K562 (cell line): ENCODE measurements around the gene CAMK2B. TPM values are rescaled to one million over a fixed set of nuclear protein-coding genes. Genes with fewer than 3 reads are reported as not detected.

Source experiments
- ATAC-seq: fragments of 200-7000 bp; cut with Tn5 transposase; 3 replicates; pipeline ENCODE4 v1.9.1; 2020; ENCODE audit warnings: moderate library complexity
- BruUV-seq: library from RNA; stranded (reverse); fragments of 400-500 nt; replicated peaks from 2 replicates; lab custom pipeline; 2021; lab: Mats Ljungman, UMichigan
- CTCF ChIA-PET: fragments of 300-600 bp; formaldehyde crosslinking; extraction: SDS; loops from one replicate; lab custom pipeline; 2021; ENCODE audit warnings: low intra/inter-chr PET ratio; lab: Yijun Ruan, JAX
- POLR2A ChIA-PET: fragments of 300-600, 350-650 bp; sonication (Branson Sonifier 250); formaldehyde crosslinking; extraction: SDS; loops from one replicate; lab custom pipeline; 2021; ENCODE audit warnings: antibody characterized with exemption, inconsistent platforms; lab: Yijun Ruan, JAX
- DNase-seq, 4 experiments: peaks; one replicate each; pipeline versions ENCODE4 v3.0.0 to v3.0.0-alpha.2; 2011 to 2018; ENCODE audit warnings: low spot score in 3 of 4, mixed read lengths in 3 of 4; ENCODE audit errors: extremely low read depth in 1 of 4
- FAIRE-seq: peaks from 2 replicates; lab custom pipeline; 2011; peaks lifted over from hg19 to GRCh38; lab: Jason Lieb, UNC
- H2AFZ ChIP-seq: 2 replicates; pipeline ENCODE4 v1.6.0; 2011; ENCODE audit warnings: low read depth, low read length, control low read depth, inconsistent platforms
- H3K27ac ChIP-seq: fragments of 200-600 bp; 3 replicates; pipeline ENCODE4 v1.8.0; 2011; ENCODE audit warnings: low read depth, mild to moderate bottlenecking, control low read depth, inconsistent platforms, low read length, moderate library complexity, mixed read lengths; ENCODE audit errors: extremely low read depth
- H3K27me3 ChIP-seq, 2 experiments: fragments of 300-600 bp in 1 of 2; 2 replicates in 1 of 2; 3 replicates in 1 of 2; pipeline versions ENCODE4 v1.6.0 to v1.8.0; 2011; ENCODE audit warnings: inconsistent platforms in 2 of 2, low read length in 2 of 2, mild to moderate bottlenecking in 1 of 2, mixed read lengths in 1 of 2, moderate library complexity in 1 of 2; ENCODE audit not compliant: control insufficient read depth in 2 of 2, insufficient read depth in 2 of 2
- H3K36me3 ChIP-seq: fragments of 300-600 bp; 3 replicates; pipeline ENCODE4 v1.8.0; 2011; ENCODE audit warnings: mild to moderate bottlenecking, low read length, inconsistent platforms; ENCODE audit not compliant: control insufficient read depth, insufficient read depth
- H3K4me1 ChIP-seq, 2 experiments: fragments of 200-600 bp in 1 of 2; replicated peaks in 1 of 2; 2 replicates in 1 of 2; 3 replicates in 1 of 2; pipeline versions ENCODE4 v1.5.1 to v1.8.0; 2011; ENCODE audit warnings: inconsistent platforms in 2 of 2, low read length in 2 of 2, mild to moderate bottlenecking in 1 of 2, mixed read lengths in 1 of 2, moderate library complexity in 1 of 2; ENCODE audit not compliant: control insufficient read depth in 2 of 2, insufficient read depth in 2 of 2
- H3K4me2 ChIP-seq: 2 replicates; pipeline ENCODE4 v1.6.1; 2011; ENCODE audit warnings: low read length, control low read depth, inconsistent platforms, mixed read lengths; ENCODE audit not compliant: insufficient read depth
- H3K4me3 ChIP-seq: fragments of 200-600 bp; sonication (generic), shearing (Covaris generic); 2 replicates; pipeline ENCODE4 v1.5.1; 2016; ENCODE audit warnings: control low read depth, inconsistent platforms
- H3K79me2 ChIP-seq: fragments of 200-600 bp; 3 replicates; pipeline ENCODE4 v1.8.0; 2011; ENCODE audit warnings: low read length, inconsistent platforms; ENCODE audit not compliant: control insufficient read depth, insufficient read depth
- H3K9ac ChIP-seq, 2 experiments: 2 replicates each; pipeline versions ENCODE4 v1.6.0 to v1.6.1; 2011; ENCODE audit warnings: low read depth in 2 of 2, low read length in 2 of 2, control low read depth in 1 of 2, inconsistent platforms in 1 of 2, mild to moderate bottlenecking in 1 of 2, mixed read lengths in 1 of 2; ENCODE audit not compliant: insufficient read depth in 1 of 2
- H3K9me1 ChIP-seq: one replicate; pipeline ENCODE4 v1.6.0; 2011; ENCODE audit warnings: inconsistent platforms, mild to moderate bottlenecking, low read length, moderate library complexity; ENCODE audit not compliant: control insufficient read depth, insufficient read depth
- H3K9me3 ChIP-seq: replicated peaks from 2 replicates; pipeline ENCODE4 v1.5.1; 2011; ENCODE audit warnings: low read depth, low read length, inconsistent platforms; ENCODE audit not compliant: control insufficient read depth, insufficient read depth
- H4K20me1 ChIP-seq: replicated peaks from 2 replicates; pipeline ENCODE4 v1.6.1; 2011; ENCODE audit warnings: low read length, inconsistent platforms, mixed read lengths; ENCODE audit not compliant: control insufficient read depth, insufficient read depth
- CC2D1A ChIP-seq: fragments of 450-650 bp; IDR thresholded peaks from 2 replicates; pipeline ENCODE4 v1.6.1; 2017; ENCODE audit warnings: mild to moderate bottlenecking
- DEAF1 ChIP-seq: fragments of 450-650 bp; formaldehyde crosslinking; IDR thresholded peaks from 2 replicates; pipeline ENCODE4 v1.4.0; 2020; ENCODE audit warnings: mild to moderate bottlenecking, moderate library complexity
- ESRRA ChIP-seq: fragments of 450-650 bp; IDR thresholded peaks from 2 replicates; pipeline ENCODE4 v1.6.1; 2014; ENCODE audit warnings: low read depth, mild to moderate bottlenecking, moderate library complexity, borderline replicate concordance
- PHF8 ChIP-seq: fragments of 200-600 bp; sonication (generic); IDR thresholded peaks from 2 replicates; pipeline ENCODE4 v1.6.1; 2012; ENCODE audit warnings: mixed run types, mild to moderate bottlenecking, inconsistent platforms, low read length, moderate library complexity, borderline replicate concordance
- SETDB1 ChIP-seq: IDR thresholded peaks from one replicate; pipeline ENCODE4 v1.6.1; 2012; ENCODE audit warnings: low read length, control low read depth, inconsistent platforms
- TCF3 ChIP-seq: sonication (generic); formaldehyde crosslinking; IDR thresholded peaks from 2 replicates; pipeline ENCODE4 v1.4.0; 2020; ENCODE audit warnings: mild to moderate bottlenecking, missing genetic modification reagents
- ZBTB7A ChIP-seq: IDR thresholded peaks from 2 replicates; pipeline ENCODE4 v1.6.1; 2011; ENCODE audit warnings: low read depth, mild to moderate bottlenecking, low read length, moderate library complexity, borderline replicate concordance; ENCODE audit not compliant: control insufficient read depth
- ZKSCAN1 ChIP-seq: fragments of 150-350 bp; IDR thresholded peaks from 2 replicates; pipeline ENCODE4 v1.6.1; 2016; ENCODE audit warnings: low read depth, low read length
- ZNF146 ChIP-seq: IDR thresholded peaks from one replicate; pipeline ENCODE4 v1.6.1; 2018; ENCODE audit warnings: missing compliant biosample characterization; ENCODE audit not compliant: unreplicated experiment
- WGBS: fragments of 100-300 bp; shearing (Covaris generic); methylation state at CpG from one replicate; pipeline ENCODE4 v1.1.6; 2016; ENCODE audit warnings: low coverage, mixed read lengths; ENCODE audit not compliant: insufficient coverage; ENCODE audit errors: missing lambda C conversion rate; 5-methylcytosine and 5-hydroxymethylcytosine counted together
- in situ Hi-C: fragments of 300-500 bp; cut with MboI; formaldehyde crosslinking; loops from 4 replicates; pipeline ENCODE4 v1.15.0; 2018; ENCODE audit warnings: inconsistent platforms, mixed read lengths
- intact Hi-C: fragments of 100-400 bp; cut with micrococcal nuclease; formaldehyde crosslinking; loops from 2 replicates; pipeline ENCODE4 v1.14.2; 2022
- polyA plus RNA-seq, 8 experiments: library from polyadenylated mRNA; depleted of rRNA in 4 of 8; stranded (reverse) in 5 of 8; unstranded in 3 of 8; fragments of >200 nt; fragmentation: Nextera tagmentation in 2 of 8; fragmentation: Illumina TruSeq in 1 of 8; extraction: Ambion mirVana in 2 of 8; extraction: Trizol in 1 of 8; gene quantifications; 2 replicates each; pipeline versions ENCODE4 v1.2.1 to v1.2.3, GENCODE V29; 2011 to 2014; ENCODE audit warnings: inconsistent platforms in 1 of 8, missing spikeins in 1 of 8
- total RNA-seq, 7 experiments: library from RNA; depleted of rRNA in 6 of 7; stranded (reverse); fragments of >200 nt in 6 of 7; fragmentation: Illumina TruSeq in 2 of 7; extraction: Trizol in 2 of 7; gene quantifications; 2 replicates each; pipeline versions ENCODE4 v1.2.1 to v1.2.3, GENCODE V29; 2011 to 2021; ENCODE audit warnings: low replicate concordance in 1 of 7
- TF ChIP-seq, protein P1 (sequence below): sonication (generic); formaldehyde crosslinking; IDR thresholded peaks from 2 replicates; pipeline ENCODE4 v1.8.0; 2022; ENCODE audit warnings: mild to moderate bottlenecking, missing genetic modification reagents

The CAMK2B gene
- total and polyA plus RNA-seq, 9 of the 15 experiments (the other 6 are each of a cell fraction or from before 2014, with no cell fraction given), result 0.04 to 0.09 (median 0.05) TPM; not detected in 4

DNA sequence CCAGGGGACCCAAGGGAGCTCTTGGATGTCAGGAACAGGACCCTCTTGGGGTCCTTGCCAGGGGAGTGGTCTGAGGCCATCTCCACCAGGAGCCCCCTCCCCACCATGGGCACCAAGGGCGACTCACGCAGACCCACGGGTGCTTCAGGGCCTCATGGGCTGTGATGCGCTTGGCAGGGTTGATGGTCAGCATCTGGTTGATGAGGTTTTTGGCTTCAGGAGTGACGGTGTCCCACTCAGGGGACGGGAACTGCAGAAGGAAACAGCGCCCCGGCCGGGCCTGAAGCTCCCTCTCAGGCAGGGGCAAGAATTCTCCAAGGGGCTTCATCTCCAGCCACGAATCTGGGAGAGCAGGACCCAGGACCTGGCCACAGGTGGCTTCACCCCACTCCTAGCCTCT, 83.3 kb downstream of the CAMK2B start:
- in situ Hi-C loops (loop anchor here (10.0 kb wide), 1 partner anchor 233 kb away; no protein-coding TSS in a partner anchor), intact Hi-C loops (loop anchor here (5.0 kb wide), 2 partner anchors 130 to 325 kb away; no protein-coding TSS in a partner anchor)
- DNase-seq (no peak), FAIRE-seq (no peak), ATAC-seq (no peak)
- Histone ChIP-seq H3K36me3 (no peaks in the 10 kb centered on the region), H3K9me1 (no peaks in the 10 kb centered on the region), H3K9ac (no peak overlapping the region; a peak in 1 of 4 replicates), H3K4me2 (no peak overlapping the region), H3K79me2 (no peaks in the 10 kb centered on the region), H3K9me3 (no peaks in the 10 kb centered on the region), H4K20me1 (peaks cover 8% of the 10 kb centered on the region; the same call in 1 of the 2 replicates), H2AFZ (no peak overlapping the region), H3K4me1 (peaks cover 0 to 42% of the 10 kb centered on the region in 2 experiments; a peak in 3 of 5 replicates), H3K4me3 (no peak overlapping the region), H3K27me3 (peaks cover 24 to 60% of the 10 kb centered on the region in 2 experiments), H3K27ac (no peak overlapping the region)
- TF ChIP-seq ZBTB7A (0 out of 2 replicates have a peak, but pooled peaks have one; percentile 28), SETDB1 (no peak)
- CTCF ChIA-PET, result interaction anchor here (1.3 kb wide), 1 partner anchor 323 kb away, joined by 7 read pairs; no protein-coding TSS in a partner anchor
- POLR2A ChIA-PET, result interaction anchor here (0.6 kb wide), 3 partner anchors 9 to 213 kb away, joined by 3 to 4 read pairs (median 3); no protein-coding TSS in a partner anchor
- 5% methylated on average over 10 of the region's 10 CpGs for WGBS
- BruUV-seq, result no TSS peak

DNA sequence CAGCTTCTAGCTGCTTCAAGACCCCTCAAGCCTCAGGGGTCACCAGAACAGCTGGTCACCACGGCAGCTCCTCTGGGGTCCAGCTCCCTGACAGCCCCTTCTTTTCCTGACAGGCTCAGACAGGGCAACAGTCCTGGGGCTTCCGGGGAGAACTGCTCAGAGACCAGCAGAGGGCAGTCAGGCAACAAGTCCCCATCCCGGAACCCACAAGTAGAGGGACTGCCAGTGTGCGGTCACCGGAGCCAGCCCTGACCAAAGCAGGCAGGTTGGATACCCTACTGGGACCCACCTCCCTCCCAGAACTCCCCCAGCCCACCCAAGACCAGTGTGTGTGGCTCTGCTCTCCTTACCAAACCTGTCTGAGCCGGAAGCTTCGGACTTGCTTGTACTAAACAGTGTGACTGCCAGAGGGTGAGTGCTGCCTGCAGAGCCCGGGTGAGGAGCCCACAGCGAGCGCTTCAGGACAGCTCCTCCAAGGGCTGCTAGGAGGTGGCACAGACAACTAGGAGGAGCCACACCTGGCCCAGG, 84.3 kb downstream of the CAMK2B start:
- WGBS, result 7% methylated on average over 10 of the region's 10 CpGs
- H3K4me2 ChIP-seq, result peak overlapping the region; percentile 66
- no peaks in the 10 kb centered on the region for H3K9me3 ChIP-seq
- ChIA-PET CTCF (interaction anchor here (1.3 kb wide), 1 partner anchor 325 kb away, joined by 7 read pairs; no protein-coding TSS in a partner anchor), POLR2A (interaction anchor here (0.6 to 0.9 kb wide), 3 partner anchors 33 to 270 kb away, joined by 3 to 4 read pairs (median 3); no protein-coding TSS in a partner anchor)
- peaks cover 30 to 70% of the 10 kb centered on the region in 2 experiments for H3K27me3 ChIP-seq
- H3K4me1 ChIP-seq, result peaks cover 0 to 45% of the 10 kb centered on the region in 2 experiments; a peak in 3 of 5 replicates
- H3K9me1 ChIP-seq, result no peaks in the 10 kb centered on the region
- intact Hi-C loops (loop anchor here (1.0 to 5.0 kb wide), 3 partner anchors 131 to 326 kb away; no protein-coding TSS in a partner anchor), in situ Hi-C loops (loop anchor here (10.0 kb wide), 1 partner anchor 234 kb away; no protein-coding TSS in a partner anchor)
- DNase-seq (peak; percentile 84 to 90 (median 87)), ATAC-seq (peak; percentile 95), FAIRE-seq (peak; percentile 92)
- H4K20me1 ChIP-seq, result peaks cover 8% of the 10 kb centered on the region; the same call in 1 of the 2 replicates
- H3K79me2 ChIP-seq, result no peaks in the 10 kb centered on the region
- peak overlapping the region; percentile 16; the same call in 1 of the 2 replicates for H3K4me3 ChIP-seq
- H2AFZ ChIP-seq, result peak overlapping the region; percentile 94
- H3K9ac ChIP-seq, result peak overlapping the region; percentile 20 to 63; a peak in 3 of 4 replicates
- H3K36me3 ChIP-seq, result no peaks in the 10 kb centered on the region
- no TSS peak for BruUV-seq
- H3K27ac ChIP-seq, result no peak overlapping the region
- TF ChIP-seq DEAF1 (CRISPR knock-in tag) (peak; percentile 47; the same call in 1 of the 2 replicates), PHF8 (peak; percentile 15; the same call in 1 of the 2 replicates), ZKSCAN1 (no peak), ZNF146 (no peak), TCF3 (CRISPR knock-in tag) (no peak), ESRRA (peak; percentile 33; the same call in 1 of the 2 replicates), CC2D1A (0 out of 2 replicates have a peak, but pooled peaks have one; percentile 24)
- TF ChIP-seq, protein P1, sequence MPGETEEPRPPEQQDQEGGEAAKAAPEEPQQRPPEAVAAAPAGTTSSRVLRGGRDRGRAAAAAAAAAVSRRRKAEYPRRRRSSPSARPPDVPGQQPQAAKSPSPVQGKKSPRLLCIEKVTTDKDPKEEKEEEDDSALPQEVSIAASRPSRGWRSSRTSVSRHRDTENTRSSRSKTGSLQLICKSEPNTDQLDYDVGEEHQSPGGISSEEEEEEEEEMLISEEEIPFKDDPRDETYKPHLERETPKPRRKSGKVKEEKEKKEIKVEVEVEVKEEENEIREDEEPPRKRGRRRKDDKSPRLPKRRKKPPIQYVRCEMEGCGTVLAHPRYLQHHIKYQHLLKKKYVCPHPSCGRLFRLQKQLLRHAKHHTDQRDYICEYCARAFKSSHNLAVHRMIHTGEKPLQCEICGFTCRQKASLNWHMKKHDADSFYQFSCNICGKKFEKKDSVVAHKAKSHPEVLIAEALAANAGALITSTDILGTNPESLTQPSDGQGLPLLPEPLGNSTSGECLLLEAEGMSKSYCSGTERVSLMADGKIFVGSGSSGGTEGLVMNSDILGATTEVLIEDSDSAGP (CRISPR knock-in tag), result no peak
